Measurements from ENCODE around the gene BARHL1.

The BARHL1 gene

DNA sequence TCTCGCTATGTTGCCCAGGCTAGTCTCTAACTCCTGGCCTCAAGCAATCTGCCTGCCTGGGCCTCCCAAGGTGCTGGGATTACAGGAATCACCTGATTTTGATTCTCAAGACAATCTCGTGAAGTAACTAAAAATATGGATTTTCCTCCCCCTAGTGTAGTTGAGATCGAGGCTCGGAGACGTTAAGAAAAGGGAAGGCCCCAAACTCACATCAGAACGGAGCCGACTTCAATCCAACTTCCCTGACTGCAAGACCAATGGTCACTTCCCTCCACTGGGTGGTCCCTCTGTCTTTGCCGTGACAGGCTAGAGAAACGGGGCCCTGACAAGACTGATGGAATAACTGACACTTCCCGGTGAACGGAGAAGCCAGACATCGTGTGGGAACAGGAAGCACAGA is 28.3 kb downstream of the BARHL1 start:
- no peak for DNase-seq (ENCODE audit: low read depth, low spot score)

DNA sequence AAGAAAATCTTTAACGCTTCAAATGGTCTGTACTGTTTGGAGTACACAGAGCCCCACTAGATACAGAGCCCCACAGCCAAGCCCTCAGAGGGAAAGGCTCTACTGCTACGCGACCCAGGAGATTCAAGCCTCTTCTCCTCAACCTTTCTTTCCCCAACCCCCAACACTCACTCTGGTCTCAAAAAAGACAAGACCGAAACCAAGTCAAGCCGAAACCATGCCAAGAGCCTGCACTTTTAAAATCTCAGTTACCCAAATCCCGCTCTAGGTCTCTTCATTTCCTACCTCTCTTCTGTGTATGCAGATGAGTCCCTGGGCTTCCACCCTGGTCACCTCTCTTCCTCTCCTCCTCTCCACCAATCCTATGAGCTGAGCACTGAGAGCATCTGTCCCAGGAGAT is 31.9 kb downstream of the BARHL1 start:
- no peak for DNase-seq (ENCODE audit: low read depth, low spot score)

DNA sequence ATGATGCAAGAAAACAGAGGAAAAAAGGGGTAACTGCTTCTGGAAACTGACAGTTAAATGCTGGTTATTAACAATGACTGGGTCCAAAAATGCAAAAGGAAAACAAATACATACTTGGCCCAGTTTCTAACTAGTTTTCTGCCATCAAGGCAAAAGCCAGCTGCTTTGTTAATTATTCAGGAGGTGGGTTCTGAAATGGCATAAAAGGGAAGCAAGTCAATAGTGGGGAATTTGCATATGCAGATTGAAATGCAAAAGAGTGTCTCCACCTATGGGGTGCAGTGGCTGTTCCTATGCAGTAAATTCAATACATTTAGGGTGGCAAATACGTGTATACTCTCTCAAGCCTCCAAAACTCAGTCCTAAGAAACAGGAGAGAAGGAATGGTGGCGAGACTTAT is 33.4 kb downstream of the BARHL1 start:
- no peak for DNase-seq (ENCODE audit: low read depth, low spot score)

- DNase-seq (ENCODE audit: low read depth, low spot score): no peak
Observed at GRCh38 chr9:132616725-132617124, 34.3 kb downstream of the BARHL1 start.

DNA sequence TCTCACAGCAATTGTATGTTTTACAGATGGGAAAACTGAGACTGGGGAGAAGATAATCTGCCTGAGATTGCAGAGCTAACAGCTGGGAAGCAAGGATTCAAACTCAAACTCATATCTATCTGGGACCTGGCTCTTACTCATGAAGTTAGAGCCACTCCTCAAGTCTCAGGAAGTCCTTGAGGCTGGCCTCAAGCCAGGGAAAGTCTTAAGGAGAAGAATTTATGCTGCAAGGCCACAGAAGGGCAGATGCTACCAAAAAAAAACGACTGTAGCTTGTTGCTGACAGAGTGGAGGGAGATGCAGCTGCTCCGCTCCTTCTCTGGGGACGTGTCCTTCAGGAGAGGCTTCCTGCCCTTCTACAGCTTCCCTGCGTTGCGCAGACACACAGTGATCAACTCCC is 39.8 kb downstream of the BARHL1 start:
- DNase-seq (ENCODE audit: low read depth, low spot score): no peak

GRCh38 chr9:132626285-132626684 is 43.9 kb downstream of the BARHL1 start:
- no peak for DNase-seq (ENCODE audit: low read depth, low spot score)

- no peak for DNase-seq (ENCODE audit: low read depth, low spot score)
Observed at GRCh38 chr9:132627106-132627505, 44.7 kb downstream of the BARHL1 start.

- no peak for DNase-seq (ENCODE audit: low read depth, low spot score)
Observed at GRCh38 chr9:132627594-132627993, 45.2 kb downstream of the BARHL1 start.

- DNase-seq (ENCODE audit: low read depth, low spot score): no peak
Observed at GRCh38 chr9:132628746-132629145, 46.3 kb downstream of the BARHL1 start.

- no peak for DNase-seq (ENCODE audit: low read depth, low spot score)
Observed at GRCh38 chr9:132630116-132630515, 47.7 kb downstream of the BARHL1 start.

GRCh38 chr9:132630811-132631210 is 48.4 kb downstream of the BARHL1 start:
- no peak for DNase-seq (ENCODE audit: low read depth, low spot score)

DNA sequence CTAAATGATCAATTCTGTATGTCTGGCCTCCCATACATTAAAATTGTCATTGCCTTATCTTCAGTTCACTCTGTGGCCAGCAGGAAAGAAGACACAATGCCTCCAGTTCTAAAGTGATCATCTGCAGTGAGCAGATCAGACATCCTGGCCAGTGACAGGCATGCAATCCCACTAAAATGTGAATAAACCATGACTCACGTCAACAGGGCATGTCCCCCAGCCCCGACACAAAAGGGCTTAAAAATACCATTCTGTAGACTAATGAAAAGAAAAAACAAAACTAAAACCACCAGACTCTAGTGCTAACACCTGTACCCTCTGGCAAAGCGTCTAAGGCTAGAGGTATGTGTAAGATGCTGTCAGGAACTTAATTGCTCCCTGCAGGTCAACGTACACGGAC is 48.9 kb downstream of the BARHL1 start:
- DNase-seq (ENCODE audit: low read depth, low spot score): no peak

GRCh38 chr9:132631685-132632084 is 49.3 kb downstream of the BARHL1 start:
- DNase-seq (ENCODE audit: low read depth, low spot score): no peak

- no peak for DNase-seq (ENCODE audit: low read depth, low spot score)
Observed at GRCh38 chr9:132632413-132633129, 50.2 kb downstream of the BARHL1 start.

GRCh38 chr9:132634327-132634726 is 51.9 kb downstream of the BARHL1 start:
- no peak for DNase-seq (ENCODE audit: low read depth, low spot score)

DNA sequence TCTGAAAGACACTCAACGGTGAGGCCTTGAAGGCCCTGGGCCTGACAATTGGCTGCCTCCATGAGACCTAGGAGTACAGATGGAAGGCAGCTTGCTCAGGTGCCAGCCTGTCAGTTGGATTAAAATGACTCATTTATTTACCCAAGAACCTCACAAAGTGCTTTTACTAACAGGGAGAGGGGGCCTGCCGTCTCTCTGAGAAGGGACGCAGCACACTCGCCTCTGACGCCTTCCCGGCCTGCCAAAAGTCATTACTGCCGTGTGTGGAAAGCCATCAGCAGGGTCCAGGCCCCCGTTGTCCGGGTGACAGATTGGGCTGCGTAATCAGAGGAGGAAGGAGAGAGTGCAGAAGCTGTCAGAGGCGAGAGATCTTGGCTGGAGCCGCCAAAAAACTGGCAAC is 54.9 kb downstream of the BARHL1 start:
- DNase-seq (ENCODE audit: low read depth, low spot score): no peak

DNA sequence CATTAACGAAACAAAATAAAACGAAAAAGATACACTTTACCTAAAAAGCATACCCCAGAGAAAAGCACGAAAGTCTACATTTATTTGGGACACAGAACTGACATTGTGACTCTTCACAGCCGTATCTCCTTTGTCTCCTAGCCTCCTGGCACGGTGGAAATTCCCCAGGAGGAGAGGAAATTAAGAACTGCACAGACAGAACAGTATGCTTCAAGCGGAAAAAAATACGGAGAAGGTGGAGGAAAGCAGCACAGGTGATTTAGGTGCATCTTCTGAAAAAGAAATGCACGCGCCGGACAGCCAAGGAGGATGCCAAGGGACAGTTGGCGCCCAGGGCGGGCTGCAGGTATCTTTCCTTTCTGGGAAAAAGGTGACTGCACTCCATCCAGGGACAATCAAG is 55.4 kb downstream of the BARHL1 start:
- no peak for DNase-seq (ENCODE audit: low read depth, low spot score)

GRCh38 chr9:132638240-132638639 is 55.8 kb downstream of the BARHL1 start:
- no peak for DNase-seq (ENCODE audit: low read depth, low spot score)

GRCh38 chr9:132639322-132639721 is 56.9 kb downstream of the BARHL1 start:
- DNase-seq (ENCODE audit: low read depth, low spot score): no peak

Data from activated naive CD8-positive, alpha-beta T cell treated with anti-CD3 and anti-CD28 coated beads, Interleukin-2, amount 50 U/mL, for 16 hours (primary cell).